Measurements from ENCODE around the gene ESRRG. TPM values are rescaled to one million over a fixed set of nuclear protein-coding genes. Genes with fewer than 3 reads are reported as not detected.

The ESRRG gene
- polyA plus RNA-seq, 1 donor from 2014 or later = 3.7 TPM

DNA sequence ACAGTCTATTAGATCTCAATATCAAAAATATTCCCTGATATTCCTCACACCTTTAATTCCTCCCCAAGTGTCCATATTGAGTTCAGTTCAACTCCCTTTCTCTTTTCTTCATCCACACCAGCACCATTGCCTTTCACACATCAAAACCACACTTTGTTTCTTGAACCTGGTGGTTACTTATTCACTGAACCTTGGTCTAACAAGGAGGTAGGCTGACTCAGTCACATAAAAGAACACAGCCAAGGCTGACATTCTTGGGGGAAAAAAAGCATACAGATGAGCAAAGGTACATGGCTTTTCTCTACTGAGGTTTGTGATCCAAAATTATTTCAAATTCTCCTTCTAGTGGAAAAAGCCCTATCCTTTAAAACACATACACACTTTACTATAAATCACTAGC, 168.3 kb downstream of the ESRRG start:
- Histone ChIP-seq H4K20me1 (ENCODE audit: insufficient read depth) (no peaks in the 10 kb centered on the region), H3K4me2 (ENCODE audit: low read length) (no peak overlapping the region), H3K79me2 (replicated peaks; ENCODE audit: insufficient read depth, low read length) (no peaks in the 10 kb centered on the region), H3F3A (ENCODE audit: insufficient read depth, low read length, poor library complexity, severe bottlenecking) (peaks cover 5% of the 10 kb centered on the region), H3K36me3 (ENCODE audit: insufficient read depth, low read length) (no peaks in the 10 kb centered on the region), H3K9me2 (ENCODE audit: insufficient read depth, low read length) (no peaks in the 10 kb centered on the region), H3K4me3 (ENCODE audit: low read length) (no peak overlapping the region), H3K9me3 (ENCODE audit: low read length) (no peaks in the 10 kb centered on the region), H3K27me3 (ENCODE audit: insufficient read depth, low read depth, low read length) (no peaks in the 10 kb centered on the region), H3K9ac (ENCODE audit: low read length) (no peak overlapping the region), H3K27ac (ENCODE audit: low read length) (no peak overlapping the region), H2AFZ (ENCODE audit: low read depth, low read length) (no peak overlapping the region)
- TF ChIP-seq SMC3 (conservative IDR thresholded peaks at IDR 0.05; ENCODE audit: poor library complexity) (no peak), EZH2 (IDR thresholded peaks at IDR 0.05; ENCODE audit: borderline replicate concordance, insufficient read depth, low read length, poor library complexity, severe bottlenecking) (no peak), MXI1 (conservative IDR thresholded peaks at IDR 0.05; ENCODE audit: poor library complexity, severe bottlenecking) (no peak), TAF1 (IDR thresholded peaks at IDR 0.05; ENCODE audit: low read depth) (no peak), POLR2AphosphoS5 (IDR thresholded peaks at IDR 0.05) (no peak), RAD21 (conservative IDR thresholded peaks at IDR 0.05) (no peak), EP300 (conservative IDR thresholded peaks at IDR 0.05; ENCODE audit: poor library complexity, severe bottlenecking) (no peak)
- TF ChIP-seq, protein P1, sequence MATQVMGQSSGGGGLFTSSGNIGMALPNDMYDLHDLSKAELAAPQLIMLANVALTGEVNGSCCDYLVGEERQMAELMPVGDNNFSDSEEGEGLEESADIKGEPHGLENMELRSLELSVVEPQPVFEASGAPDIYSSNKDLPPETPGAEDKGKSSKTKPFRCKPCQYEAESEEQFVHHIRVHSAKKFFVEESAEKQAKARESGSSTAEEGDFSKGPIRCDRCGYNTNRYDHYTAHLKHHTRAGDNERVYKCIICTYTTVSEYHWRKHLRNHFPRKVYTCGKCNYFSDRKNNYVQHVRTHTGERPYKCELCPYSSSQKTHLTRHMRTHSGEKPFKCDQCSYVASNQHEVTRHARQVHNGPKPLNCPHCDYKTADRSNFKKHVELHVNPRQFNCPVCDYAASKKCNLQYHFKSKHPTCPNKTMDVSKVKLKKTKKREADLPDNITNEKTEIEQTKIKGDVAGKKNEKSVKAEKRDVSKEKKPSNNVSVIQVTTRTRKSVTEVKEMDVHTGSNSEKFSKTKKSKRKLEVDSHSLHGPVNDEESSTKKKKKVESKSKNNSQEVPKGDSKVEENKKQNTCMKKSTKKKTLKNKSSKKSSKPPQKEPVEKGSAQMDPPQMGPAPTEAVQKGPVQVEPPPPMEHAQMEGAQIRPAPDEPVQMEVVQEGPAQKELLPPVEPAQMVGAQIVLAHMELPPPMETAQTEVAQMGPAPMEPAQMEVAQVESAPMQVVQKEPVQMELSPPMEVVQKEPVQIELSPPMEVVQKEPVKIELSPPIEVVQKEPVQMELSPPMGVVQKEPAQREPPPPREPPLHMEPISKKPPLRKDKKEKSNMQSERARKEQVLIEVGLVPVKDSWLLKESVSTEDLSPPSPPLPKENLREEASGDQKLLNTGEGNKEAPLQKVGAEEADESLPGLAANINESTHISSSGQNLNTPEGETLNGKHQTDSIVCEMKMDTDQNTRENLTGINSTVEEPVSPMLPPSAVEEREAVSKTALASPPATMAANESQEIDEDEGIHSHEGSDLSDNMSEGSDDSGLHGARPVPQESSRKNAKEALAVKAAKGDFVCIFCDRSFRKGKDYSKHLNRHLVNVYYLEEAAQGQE (IDR thresholded peaks at IDR 0.05; ENCODE audit: borderline replicate concordance) = no peak
- TF ChIP-seq, protein P2, sequence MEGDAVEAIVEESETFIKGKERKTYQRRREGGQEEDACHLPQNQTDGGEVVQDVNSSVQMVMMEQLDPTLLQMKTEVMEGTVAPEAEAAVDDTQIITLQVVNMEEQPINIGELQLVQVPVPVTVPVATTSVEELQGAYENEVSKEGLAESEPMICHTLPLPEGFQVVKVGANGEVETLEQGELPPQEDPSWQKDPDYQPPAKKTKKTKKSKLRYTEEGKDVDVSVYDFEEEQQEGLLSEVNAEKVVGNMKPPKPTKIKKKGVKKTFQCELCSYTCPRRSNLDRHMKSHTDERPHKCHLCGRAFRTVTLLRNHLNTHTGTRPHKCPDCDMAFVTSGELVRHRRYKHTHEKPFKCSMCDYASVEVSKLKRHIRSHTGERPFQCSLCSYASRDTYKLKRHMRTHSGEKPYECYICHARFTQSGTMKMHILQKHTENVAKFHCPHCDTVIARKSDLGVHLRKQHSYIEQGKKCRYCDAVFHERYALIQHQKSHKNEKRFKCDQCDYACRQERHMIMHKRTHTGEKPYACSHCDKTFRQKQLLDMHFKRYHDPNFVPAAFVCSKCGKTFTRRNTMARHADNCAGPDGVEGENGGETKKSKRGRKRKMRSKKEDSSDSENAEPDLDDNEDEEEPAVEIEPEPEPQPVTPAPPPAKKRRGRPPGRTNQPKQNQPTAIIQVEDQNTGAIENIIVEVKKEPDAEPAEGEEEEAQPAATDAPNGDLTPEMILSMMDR (IDR thresholded peaks at IDR 0.05; ENCODE audit: poor library complexity, severe bottlenecking) = no peak

DNA sequence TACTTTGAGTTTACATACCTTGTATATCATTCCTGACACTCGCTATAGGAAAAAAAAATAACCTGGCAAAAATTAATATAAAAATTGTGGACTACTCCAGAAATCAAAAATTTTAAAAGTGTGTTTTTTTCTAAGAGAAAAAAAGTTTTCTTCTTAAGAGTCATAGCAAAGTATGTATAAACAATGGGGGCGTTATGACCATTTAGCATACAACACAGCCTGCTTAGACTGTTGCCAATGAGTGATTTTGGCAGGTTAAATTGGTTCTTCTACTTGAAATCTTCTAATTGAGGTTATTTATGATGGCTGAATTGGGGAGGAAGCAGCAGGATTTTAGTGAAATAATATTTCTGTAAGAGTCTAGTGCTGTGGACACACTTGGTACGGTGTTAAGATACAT, 169.5 kb downstream of the ESRRG start:
- no peak overlapping the region for H2AFZ ChIP-seq (ENCODE audit: low read depth, low read length)
- no peak overlapping the region for H3K27ac ChIP-seq (ENCODE audit: low read length)
- no peaks in the 10 kb centered on the region for H3K79me2 ChIP-seq (replicated peaks; ENCODE audit: insufficient read depth, low read length)
- H3K27me3 ChIP-seq (ENCODE audit: insufficient read depth, low read depth, low read length) = no peaks in the 10 kb centered on the region
- TF ChIP-seq SMC3 (conservative IDR thresholded peaks at IDR 0.05; ENCODE audit: poor library complexity) (no peak), EZH2 (IDR thresholded peaks at IDR 0.05; ENCODE audit: borderline replicate concordance, insufficient read depth, low read length, poor library complexity, severe bottlenecking) (no peak)
- TF ChIP-seq, protein P1 (IDR thresholded peaks at IDR 0.05; ENCODE audit: borderline replicate concordance) = no peak
- peaks cover 5% of the 10 kb centered on the region for H3F3A ChIP-seq (ENCODE audit: insufficient read depth, low read length, poor library complexity, severe bottlenecking)
- H3K9me2 ChIP-seq (ENCODE audit: insufficient read depth, low read length) = no peaks in the 10 kb centered on the region
- H3K36me3 ChIP-seq (ENCODE audit: insufficient read depth, low read length) = no peaks in the 10 kb centered on the region
- H3K4me3 ChIP-seq (ENCODE audit: low read length) = no peak overlapping the region
- H3K9ac ChIP-seq (ENCODE audit: low read length) = no peak overlapping the region
- H3K9me3 ChIP-seq (ENCODE audit: low read length) = no peaks in the 10 kb centered on the region
- H3K4me2 ChIP-seq (ENCODE audit: low read length) = no peak overlapping the region
- H4K20me1 ChIP-seq (ENCODE audit: insufficient read depth) = no peaks in the 10 kb centered on the region
